ENCODE data around the gene KCNJ9.

The KCNJ9 gene

DNA sequence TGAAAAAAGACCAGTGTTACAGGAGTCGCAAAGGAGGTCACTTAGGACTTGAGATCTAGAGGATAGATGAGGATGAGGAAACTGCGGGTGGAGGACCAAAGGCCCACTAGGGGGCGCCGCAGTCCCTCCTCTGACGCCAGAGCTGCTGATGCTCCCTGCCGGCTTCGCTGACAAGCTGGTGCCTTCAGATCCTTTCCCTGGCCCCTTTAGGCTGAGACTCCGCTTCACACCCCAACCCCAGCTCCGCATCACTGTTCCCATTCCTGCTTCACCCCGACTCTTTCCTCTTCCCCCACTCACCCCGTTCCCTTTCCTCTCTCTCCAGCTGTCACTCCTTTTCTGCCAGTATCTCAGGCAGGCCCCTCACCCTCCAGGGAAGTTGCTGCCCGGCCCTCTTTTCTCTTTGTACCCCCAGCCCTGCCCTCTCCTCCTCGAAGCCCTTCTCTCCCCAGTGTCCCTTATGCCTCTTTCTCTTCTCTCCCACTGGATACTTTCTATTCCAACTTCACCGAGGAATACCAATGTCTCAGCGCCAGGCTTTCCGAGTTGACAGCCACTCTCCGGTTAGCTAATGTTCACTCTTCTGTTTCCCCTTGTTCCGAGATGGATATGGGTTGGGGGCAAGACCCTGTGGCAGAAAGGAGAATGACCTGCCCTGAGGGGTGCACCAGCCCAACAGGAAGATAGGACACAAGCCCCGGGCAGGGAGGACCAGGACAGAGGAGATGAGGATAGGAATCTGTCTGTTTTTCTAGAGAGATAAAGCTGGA, 4.5 kb downstream of the KCNJ9 start:
- Histone ChIP-seq H3K27me3 (replicated peaks; ENCODE audit: control insufficient read depth, insufficient read depth, low read length) (no peaks in the 10 kb centered on the region), H3K36me3 (ENCODE audit: control insufficient read depth, insufficient read depth, low read length) (peaks cover 2% of the 10 kb centered on the region), H3K4me3 (replicated peaks; ENCODE audit: low read depth, low read length) (no peak overlapping the region)
- DNase-seq (ENCODE audit: extremely low read depth, insufficient read length): peak; percentile 54
- peak; percentile 90 for TF ChIP-seq CTCF (IDR thresholded peaks at IDR 0.05; ENCODE audit: insufficient read depth, low read length, poor library complexity, severe bottlenecking)

GRCh38 chr1:160086456-160086892, 5.1 kb downstream of the KCNJ9 start:
- DNase-seq (ENCODE audit: extremely low read depth, insufficient read length): no peak

GRCh38 chr1:160087118-160087662, 5.9 kb downstream of the KCNJ9 start:
- DNase-seq (ENCODE audit: extremely low read depth, insufficient read length): no peak
- H3K4me3 ChIP-seq (replicated peaks; ENCODE audit: low read depth, low read length): no peak overlapping the region
- no peaks in the 10 kb centered on the region for H3K27me3 ChIP-seq (replicated peaks; ENCODE audit: control insufficient read depth, insufficient read depth, low read length)
- peaks cover 5% of the 10 kb centered on the region for H3K36me3 ChIP-seq (ENCODE audit: control insufficient read depth, insufficient read depth, low read length)
- TF ChIP-seq CTCF (IDR thresholded peaks at IDR 0.05; ENCODE audit: insufficient read depth, low read length, poor library complexity, severe bottlenecking): no peak

More at GRCh38 chr1:160086456-160086892, 5.1 kb downstream of the KCNJ9 start:
- Histone ChIP-seq H3K27me3 (replicated peaks; ENCODE audit: control insufficient read depth, insufficient read depth, low read length) (no peaks in the 10 kb centered on the region), H3K4me3 (replicated peaks; ENCODE audit: low read depth, low read length) (no peak overlapping the region), H3K36me3 (ENCODE audit: control insufficient read depth, insufficient read depth, low read length) (peaks cover 3% of the 10 kb centered on the region)
- TF ChIP-seq CTCF (IDR thresholded peaks at IDR 0.05; ENCODE audit: insufficient read depth, low read length, poor library complexity, severe bottlenecking): no peak

DNA sequence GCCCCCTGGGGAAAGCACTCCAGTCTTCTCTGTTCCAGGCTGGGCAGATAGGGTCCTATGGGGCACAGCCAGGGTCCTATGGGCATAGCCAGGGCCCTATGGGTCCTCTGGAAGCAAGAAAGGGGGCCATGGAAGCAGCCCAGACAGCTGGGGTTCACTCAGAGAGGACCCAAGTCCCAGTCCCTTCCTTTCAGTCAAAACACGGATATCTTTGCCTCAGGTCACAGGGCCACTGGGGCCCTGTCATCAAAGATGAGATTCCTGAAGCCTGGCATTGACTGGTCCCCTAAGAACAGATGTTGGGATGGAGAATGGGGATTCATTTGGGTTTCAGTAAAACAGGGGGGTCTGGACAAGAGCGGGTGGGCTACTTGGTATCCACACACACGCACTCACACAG, 8.5 kb downstream of the KCNJ9 start:
- peaks cover 11% of the 10 kb centered on the region for H3K36me3 ChIP-seq (ENCODE audit: control insufficient read depth, insufficient read depth, low read length)
- TF ChIP-seq CTCF (IDR thresholded peaks at IDR 0.05; ENCODE audit: insufficient read depth, low read length, poor library complexity, severe bottlenecking): no peak
- no peak overlapping the region for H3K4me3 ChIP-seq (replicated peaks; ENCODE audit: low read depth, low read length)
- no peaks in the 10 kb centered on the region for H3K27me3 ChIP-seq (replicated peaks; ENCODE audit: control insufficient read depth, insufficient read depth, low read length)
- no peak for DNase-seq (ENCODE audit: extremely low read depth, insufficient read length)

DNA sequence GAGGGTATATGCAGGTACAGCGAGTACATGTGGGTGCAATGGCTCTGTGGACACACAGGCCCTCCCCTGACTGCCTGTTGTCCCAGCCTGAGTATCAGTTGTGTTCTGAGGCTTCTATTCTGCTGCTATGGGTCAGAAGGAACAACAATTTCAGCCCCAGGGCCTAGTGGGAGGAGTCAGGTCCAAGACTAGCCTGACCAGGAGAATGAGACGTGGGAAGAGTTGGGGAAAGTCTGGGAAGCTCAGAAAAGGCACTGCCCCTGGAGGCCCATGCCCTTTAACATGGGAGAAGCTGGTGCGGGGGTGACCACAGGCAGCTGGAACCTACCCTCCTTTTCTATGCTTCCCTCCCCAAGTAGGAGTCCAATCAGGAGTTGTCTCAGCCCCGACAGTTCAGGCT, 9.4 kb downstream of the KCNJ9 start:
- H3K36me3 ChIP-seq (ENCODE audit: control insufficient read depth, insufficient read depth, low read length): peaks cover 14% of the 10 kb centered on the region
- H3K27me3 ChIP-seq (replicated peaks; ENCODE audit: control insufficient read depth, insufficient read depth, low read length): no peaks in the 10 kb centered on the region
- DNase-seq (ENCODE audit: extremely low read depth, insufficient read length): no peak
- no peak for TF ChIP-seq CTCF (IDR thresholded peaks at IDR 0.05; ENCODE audit: insufficient read depth, low read length, poor library complexity, severe bottlenecking)
- no peak overlapping the region for H3K4me3 ChIP-seq (replicated peaks; ENCODE audit: low read depth, low read length)

Data from GM06990 (cell line).